GM10266 (cell line): ENCODE results near the gene TRNP1.

ENCODE experiments used
- DNase-seq: peaks from one replicate; pipeline ENCODE4 v3.0.0; 2012; ENCODE audit errors: extremely low spot score
- TF ChIP-seq, protein P1 (sequence below): IDR thresholded peaks from 2 replicates; pipeline ENCODE4 v1.5.1; 2012; ENCODE audit warnings: mild to moderate bottlenecking, low read depth; ENCODE audit not compliant: control insufficient read depth, insufficient read depth; ENCODE audit errors: missing control alignments

The TRNP1 gene

DNA sequence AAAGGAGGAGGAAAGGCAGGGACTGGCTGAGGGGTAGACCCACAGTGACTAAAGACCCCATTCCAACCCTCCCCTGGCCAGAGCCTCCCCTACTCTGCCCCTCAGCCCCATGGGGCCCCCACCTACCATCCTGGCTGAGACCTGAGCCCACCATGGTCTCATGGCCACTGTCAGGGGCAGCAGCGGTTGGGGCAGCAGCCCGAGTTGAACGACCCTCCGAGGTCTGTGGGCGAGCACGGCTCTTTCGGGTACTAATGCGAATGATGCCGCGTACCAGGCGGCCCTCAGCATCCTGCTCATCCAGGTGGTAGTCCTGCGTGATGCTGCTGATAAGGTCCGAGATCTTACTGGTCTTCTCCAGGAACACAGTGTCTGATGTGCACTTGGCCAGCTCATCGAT is 42.3 kb upstream of the TRNP1 start:
- DNase-seq, result no peak
- TF ChIP-seq, protein P1, sequence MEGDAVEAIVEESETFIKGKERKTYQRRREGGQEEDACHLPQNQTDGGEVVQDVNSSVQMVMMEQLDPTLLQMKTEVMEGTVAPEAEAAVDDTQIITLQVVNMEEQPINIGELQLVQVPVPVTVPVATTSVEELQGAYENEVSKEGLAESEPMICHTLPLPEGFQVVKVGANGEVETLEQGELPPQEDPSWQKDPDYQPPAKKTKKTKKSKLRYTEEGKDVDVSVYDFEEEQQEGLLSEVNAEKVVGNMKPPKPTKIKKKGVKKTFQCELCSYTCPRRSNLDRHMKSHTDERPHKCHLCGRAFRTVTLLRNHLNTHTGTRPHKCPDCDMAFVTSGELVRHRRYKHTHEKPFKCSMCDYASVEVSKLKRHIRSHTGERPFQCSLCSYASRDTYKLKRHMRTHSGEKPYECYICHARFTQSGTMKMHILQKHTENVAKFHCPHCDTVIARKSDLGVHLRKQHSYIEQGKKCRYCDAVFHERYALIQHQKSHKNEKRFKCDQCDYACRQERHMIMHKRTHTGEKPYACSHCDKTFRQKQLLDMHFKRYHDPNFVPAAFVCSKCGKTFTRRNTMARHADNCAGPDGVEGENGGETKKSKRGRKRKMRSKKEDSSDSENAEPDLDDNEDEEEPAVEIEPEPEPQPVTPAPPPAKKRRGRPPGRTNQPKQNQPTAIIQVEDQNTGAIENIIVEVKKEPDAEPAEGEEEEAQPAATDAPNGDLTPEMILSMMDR, result no peak

DNA sequence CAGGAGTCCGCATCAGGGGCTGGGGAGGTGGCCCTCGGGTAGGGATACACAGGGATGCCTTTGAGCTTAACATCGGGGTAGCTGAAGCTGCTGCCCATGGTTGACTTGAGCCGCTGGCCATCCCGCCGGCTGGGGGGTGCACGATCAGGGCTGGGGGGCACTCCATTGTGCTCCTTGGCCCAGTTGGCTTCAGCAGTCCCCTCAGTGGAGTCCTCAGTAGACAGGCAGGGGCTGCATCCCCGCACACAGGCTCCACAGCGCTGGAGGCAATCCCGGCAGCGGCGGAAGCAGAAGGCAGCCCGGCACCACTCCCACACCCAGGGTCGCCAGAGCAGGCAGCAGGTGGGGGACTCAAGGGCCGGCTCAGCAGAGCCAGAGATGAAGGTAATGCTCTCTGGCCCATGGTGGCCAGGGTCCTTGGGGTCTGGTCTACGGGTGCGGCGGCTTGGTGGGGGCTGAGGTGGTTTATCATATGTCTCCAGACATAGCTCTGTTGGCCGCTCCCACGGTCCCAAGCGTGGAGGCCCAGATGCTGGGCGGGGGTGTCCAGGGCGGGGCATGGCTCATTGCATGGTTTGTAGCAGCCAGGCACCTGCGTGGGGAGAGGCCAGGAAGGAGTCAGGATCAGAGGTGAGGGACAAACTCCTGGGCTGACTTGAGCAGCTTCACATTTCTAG is 41.5 kb upstream of the TRNP1 start:
- DNase-seq, result no peak
- TF ChIP-seq, protein P1, result no peak

DNA sequence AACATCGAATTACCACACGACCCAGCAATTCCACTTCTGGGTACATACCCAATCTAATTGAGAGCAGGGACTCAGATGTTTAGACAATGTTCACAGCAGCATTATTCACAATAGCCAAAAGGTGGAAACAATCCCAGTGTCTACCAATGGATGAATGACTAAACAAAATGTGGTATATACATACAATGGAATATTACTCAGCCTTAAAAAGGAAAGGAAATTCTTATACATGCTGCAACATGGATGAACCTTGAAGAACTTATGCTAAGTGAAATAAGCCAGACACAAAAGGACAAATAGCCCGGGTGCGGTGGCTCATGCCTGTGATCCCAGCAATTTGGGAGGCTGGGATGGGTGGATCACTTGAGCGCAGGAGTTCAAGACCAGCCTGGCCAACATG is 40.1 kb upstream of the TRNP1 start:
- TF ChIP-seq, protein P1, result no peak
- DNase-seq, result no peak

DNA sequence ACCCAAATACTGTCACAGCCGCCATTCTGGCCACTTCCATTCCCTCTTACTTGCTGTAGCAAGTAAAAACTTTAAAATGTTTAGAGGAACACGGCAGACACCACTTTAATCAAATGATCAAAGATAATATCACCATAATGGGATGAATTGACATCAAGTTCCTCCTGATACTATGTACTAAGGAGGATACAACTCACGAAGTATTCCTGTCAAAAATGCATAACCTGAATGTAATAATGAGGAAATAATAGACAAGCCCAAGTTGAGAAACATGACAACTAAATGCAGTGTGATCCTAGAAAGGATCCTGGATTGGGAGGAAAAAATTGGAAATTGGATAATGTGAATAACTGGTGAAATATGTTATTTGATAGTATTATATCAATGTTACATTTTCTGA is 37.2 kb upstream of the TRNP1 start:
- TF ChIP-seq, protein P1, result no peak
- no peak for DNase-seq

DNA sequence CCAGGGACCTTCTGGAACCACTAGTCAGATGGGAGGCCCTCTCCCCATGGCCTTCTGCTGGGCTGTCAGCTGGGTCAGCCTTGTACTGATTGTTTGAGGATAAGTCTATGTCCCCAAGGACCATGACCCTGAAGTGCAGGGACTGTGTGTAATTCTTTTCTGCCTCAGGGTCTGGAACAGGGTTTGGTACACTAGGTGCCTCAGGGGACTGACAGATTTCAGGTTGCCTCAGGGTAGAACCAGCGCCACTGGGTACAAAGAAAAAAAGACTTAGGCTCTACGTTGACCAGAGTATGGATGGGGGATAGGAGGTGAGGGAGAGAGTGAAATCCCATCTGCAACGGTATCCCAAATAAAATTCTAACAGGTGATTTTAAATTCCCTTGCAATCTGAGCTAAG is 36.2 kb upstream of the TRNP1 start:
- TF ChIP-seq, protein P1, result no peak
- DNase-seq, result no peak

DNA sequence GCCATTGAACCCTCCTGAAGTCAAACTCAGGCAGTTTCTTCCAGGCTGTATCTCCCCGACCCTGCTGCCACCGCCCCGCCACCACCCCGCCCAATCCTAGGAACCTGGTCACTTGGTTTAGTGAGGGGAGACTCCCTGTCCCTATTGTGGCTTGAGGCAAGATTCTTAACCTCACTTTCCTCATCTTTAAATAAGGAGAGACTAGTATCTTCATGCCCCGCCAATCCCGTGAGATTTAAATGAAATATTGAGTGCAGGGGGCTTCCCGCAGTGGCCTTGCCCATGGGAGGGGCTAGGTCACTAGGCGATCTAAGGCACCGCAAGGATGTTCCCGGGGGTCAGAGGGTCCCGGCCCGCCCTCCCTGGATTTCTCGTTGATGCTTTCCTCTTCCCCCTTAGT is 34.2 kb upstream of the TRNP1 start:
- no peak for DNase-seq
- TF ChIP-seq, protein P1, result no peak

DNA sequence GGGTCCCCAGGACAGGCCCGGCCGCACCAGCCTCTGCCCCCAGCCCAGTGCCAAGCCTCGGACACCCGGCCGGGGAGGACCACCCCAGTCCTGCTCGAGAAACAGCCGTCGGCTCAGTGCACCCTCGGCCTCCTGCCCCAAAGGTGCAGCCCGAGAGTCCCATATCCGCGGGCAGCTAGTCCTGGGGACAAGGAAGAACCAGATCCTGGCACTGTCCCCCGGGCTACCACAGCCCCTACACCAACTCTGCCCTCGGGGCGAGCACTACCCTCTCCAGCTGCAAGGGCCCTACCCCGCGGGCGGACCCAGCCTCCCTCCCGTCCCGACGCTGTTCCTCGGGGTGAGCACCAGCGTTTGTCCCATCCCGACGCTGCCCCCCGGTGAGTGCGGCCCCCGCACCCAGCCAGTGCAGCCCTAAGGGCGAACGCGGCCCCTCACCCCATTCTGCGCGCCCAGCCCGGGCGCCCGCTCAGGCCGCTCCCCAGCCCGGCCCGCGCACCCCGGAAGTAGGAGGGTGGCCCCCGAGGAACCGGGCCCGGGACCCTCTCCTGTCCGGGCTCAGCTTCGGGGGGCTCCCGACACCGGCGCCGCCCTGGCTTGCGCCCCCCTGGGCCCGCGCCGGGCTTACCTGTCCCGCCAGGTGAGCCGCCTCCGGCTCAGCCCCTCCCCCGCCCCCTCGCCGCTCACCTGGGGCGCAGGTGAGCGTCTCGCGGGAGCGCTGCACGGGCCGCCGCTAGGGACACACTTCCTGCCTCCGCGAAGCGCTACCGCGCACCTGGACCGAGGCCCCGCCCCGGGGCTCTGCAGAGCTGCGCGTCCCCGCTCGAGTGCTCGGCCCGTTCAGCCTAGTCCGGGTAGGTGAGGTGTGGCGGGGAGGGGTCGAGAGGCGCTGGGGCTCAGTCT is 33.5 kb upstream of the TRNP1 start, which contains the start of gene KDF1:
KDF1 (minus strand) TSS at position 747 of the 903 bp plus-strand sequence. CDS start 8,088 bp downstream, outside the sequence.
- TF ChIP-seq, protein P1, result no peak
- DNase-seq, result no peak
